GM18519 (cell line): ENCODE data around the gene MYOM1.

ENCODE experiments used
- ATAC-seq: cut with Tn5 transposase; IDR thresholded peaks from one replicate; pipeline ENCODE4 v1.9.1; 2021; ENCODE audit warnings: mild to moderate bottlenecking, moderate library complexity; ENCODE audit not compliant: unreplicated experiment, low FRiP score

MYOM1 gene

GRCh38 chr18:3250237-3251107 is 30.7 kb upstream of the MYOM1 start:
- ATAC-seq: no peak

GRCh38 chr18:3248658-3249359 is 29.0 kb upstream of the MYOM1 start:
- no peak for ATAC-seq

GRCh38 chr18:3248062-3248657 is 28.4 kb upstream of the MYOM1 start:
- ATAC-seq: no peak

GRCh38 chr18:3247240-3248061 is 27.7 kb upstream of the MYOM1 start, which contains the start of gene MYL12A:
Gene MYL12A (plus strand): TSS chr18:3247801. CDS start chr18:3253248, 5,447 bp downstream.
- peak; percentile 75 for ATAC-seq

GRCh38 chr18:3246635-3247239 is 27.0 kb upstream of the MYOM1 start:
- ATAC-seq: no peak

- peak; percentile 48 for ATAC-seq
Observed at GRCh38 chr18:3245853-3246634, 26.3 kb upstream of the MYOM1 start.

GRCh38 chr18:3245185-3245564 is 25.4 kb upstream of the MYOM1 start:
- ATAC-seq: no peak

GRCh38 chr18:3238742-3239141 is 19.0 kb upstream of the MYOM1 start:
- ATAC-seq: no peak

GRCh38 chr18:3236470-3236869 is 16.7 kb upstream of the MYOM1 start:
- ATAC-seq: no peak

- ATAC-seq: no peak
Observed at GRCh38 chr18:3235846-3236245, 16.1 kb upstream of the MYOM1 start.

- no peak for ATAC-seq
Observed at GRCh38 chr18:3234457-3234856, 14.7 kb upstream of the MYOM1 start.

GRCh38 chr18:3233433-3234168 is 13.8 kb upstream of the MYOM1 start:
- no peak for ATAC-seq

GRCh38 chr18:3233004-3233403 is 13.2 kb upstream of the MYOM1 start:
- ATAC-seq: no peak

- no peak for ATAC-seq
Observed at GRCh38 chr18:3230401-3231334, 10.9 kb upstream of the MYOM1 start.

- ATAC-seq: no peak
Observed at GRCh38 chr18:3226048-3226447, 6.3 kb upstream of the MYOM1 start.

GRCh38 chr18:3225588-3225987 is 5.8 kb upstream of the MYOM1 start:
- no peak for ATAC-seq

- no peak for ATAC-seq
Observed at GRCh38 chr18:3224223-3224622, 4.5 kb upstream of the MYOM1 start.

GRCh38 chr18:3223356-3223755 is 3.6 kb upstream of the MYOM1 start:
- no peak for ATAC-seq
